Kidney epithelial cell (primary cell): ENCODE data around the gene RING1. TPM values are rescaled to one million over a fixed set of nuclear protein-coding genes. Genes with fewer than 3 reads are reported as not detected.

Experiments
- DNase-seq: peaks from one replicate; pipeline ENCODE4 v3.0.0-alpha.2; 2010; ENCODE audit warnings: low read depth
- H3K27me3 ChIP-seq: 2 replicates; pipeline ENCODE4 v1.6.0; 2011; ENCODE audit warnings: low read length; ENCODE audit not compliant: control insufficient read depth, insufficient read depth
- H3K36me3 ChIP-seq: 2 replicates; pipeline ENCODE4 v1.5.1; 2011; ENCODE audit warnings: low read length; ENCODE audit not compliant: control insufficient read depth, insufficient read depth
- H3K4me3 ChIP-seq: 2 replicates; pipeline ENCODE4 v1.5.1; 2011; ENCODE audit warnings: low read depth, mild to moderate bottlenecking, control low read depth, low read length
- CTCF ChIP-seq: IDR thresholded peaks from 2 replicates; pipeline ENCODE4 v1.5.1; 2011; ENCODE audit warnings: mild to moderate bottlenecking, moderate library complexity, low read length, control low read depth, inconsistent platforms; ENCODE audit not compliant: insufficient read depth, poor library complexity, severe bottlenecking
- total RNA-seq: library from RNA; depleted of rRNA; stranded (reverse); fragments of >200 nt; gene quantifications from 2 replicates; pipeline ENCODE4 v1.2.3, GENCODE V29; 2015

RING1 gene
- total RNA-seq, 1 donor from 2014 or later, result 12.1 TPM

GRCh38 chr6:33206027-33206863 lies 2.1 kb upstream of the RING1 start:
- H3K4me3 ChIP-seq, result no peak overlapping the region
- DNase-seq, result no peak
- no peak for TF ChIP-seq CTCF
- H3K36me3 ChIP-seq, result peaks cover 10% of the 10 kb centered on the region
- no peaks in the 10 kb centered on the region for H3K27me3 ChIP-seq

- no peaks in the 10 kb centered on the region for H3K27me3 ChIP-seq
- DNase-seq, result no peak
- peak overlapping the region; percentile 90 for H3K4me3 ChIP-seq
- TF ChIP-seq CTCF, result no peak
- H3K36me3 ChIP-seq, result peaks cover 9% of the 10 kb centered on the region
Observed at GRCh38 chr6:33206864-33207551, 1.3 kb upstream of the RING1 start.

DNA sequence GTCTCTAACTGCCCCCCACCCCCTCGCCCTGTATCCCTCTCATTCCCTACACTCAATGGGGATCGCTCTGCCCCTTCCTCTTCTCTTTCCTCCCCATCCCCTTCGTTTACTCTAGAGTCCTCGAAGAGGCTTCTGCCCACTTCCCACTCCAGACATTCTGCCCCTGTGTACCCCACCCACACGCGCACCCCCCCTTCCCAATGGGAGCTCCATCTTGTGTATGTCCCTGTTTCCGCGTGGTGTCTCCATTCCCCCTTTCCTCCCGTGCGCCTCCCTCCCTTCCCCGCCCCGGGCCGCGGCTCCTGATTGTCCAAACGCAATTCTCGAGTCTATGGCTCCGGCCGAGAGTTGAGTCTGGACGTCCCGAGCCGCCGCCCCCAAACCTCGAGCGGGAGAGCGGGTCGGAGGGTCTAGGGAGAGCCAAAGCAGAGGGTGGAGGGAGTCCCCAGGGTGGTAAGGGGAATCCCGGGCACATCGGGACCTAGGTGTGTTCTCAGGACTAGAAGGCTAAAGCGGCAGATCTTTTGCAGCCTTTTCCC lies 679 bp upstream of the RING1 start:
- no peaks in the 10 kb centered on the region for H3K27me3 ChIP-seq
- DNase-seq, result no peak
- no peak for TF ChIP-seq CTCF
- H3K36me3 ChIP-seq, result peaks cover 6% of the 10 kb centered on the region
- peak overlapping the region; percentile 90 for H3K4me3 ChIP-seq

DNA sequence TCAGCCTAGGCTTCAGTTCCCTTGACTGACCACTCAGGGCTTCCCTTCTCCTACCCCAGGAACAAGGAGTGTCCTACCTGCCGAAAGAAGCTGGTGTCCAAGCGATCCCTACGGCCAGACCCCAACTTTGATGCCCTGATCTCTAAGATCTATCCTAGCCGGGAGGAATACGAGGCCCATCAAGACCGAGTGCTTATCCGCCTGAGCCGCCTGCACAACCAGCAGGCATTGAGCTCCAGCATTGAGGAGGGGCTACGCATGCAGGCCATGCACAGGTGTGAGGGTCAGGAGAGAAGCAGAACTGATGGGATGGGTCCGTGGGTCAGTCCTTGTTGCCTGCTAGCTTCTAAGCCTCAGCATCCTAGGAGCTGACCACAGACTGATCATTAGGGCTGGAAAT lies 1.6 kb downstream of the RING1 start:
- Histone ChIP-seq H3K36me3 (peaks cover 2% of the 10 kb centered on the region), H3K4me3 (no peak overlapping the region), H3K27me3 (peaks cover 6% of the 10 kb centered on the region)
- TF ChIP-seq CTCF, result no peak
- DNase-seq, result no peak

DNA sequence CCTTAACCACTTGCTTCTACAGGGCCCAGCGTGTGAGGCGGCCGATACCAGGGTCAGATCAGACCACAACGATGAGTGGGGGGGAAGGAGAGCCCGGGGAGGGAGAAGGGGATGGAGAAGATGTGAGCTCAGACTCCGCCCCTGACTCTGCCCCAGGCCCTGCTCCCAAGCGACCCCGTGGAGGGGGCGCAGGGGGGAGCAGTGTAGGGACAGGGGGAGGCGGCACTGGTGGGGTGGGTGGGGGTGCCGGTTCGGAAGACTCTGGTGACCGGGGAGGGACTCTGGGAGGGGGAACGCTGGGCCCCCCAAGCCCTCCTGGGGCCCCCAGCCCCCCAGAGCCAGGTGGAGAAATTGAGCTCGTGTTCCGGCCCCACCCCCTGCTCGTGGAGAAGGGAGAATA lies 2.8 kb downstream of the RING1 start:
- TF ChIP-seq CTCF, result no peak
- Histone ChIP-seq H3K36me3 (peaks cover 2% of the 10 kb centered on the region), H3K4me3 (no peak overlapping the region), H3K27me3 (peaks cover 8% of the 10 kb centered on the region)
- DNase-seq, result no peak
